Activated naive CD4-positive, alpha-beta T cell treated with anti-CD3 and anti-CD28 coated beads for 36 hours (primary cell): ENCODE measurements around the gene ACYP1. TPM values are rescaled to one million over a fixed set of nuclear protein-coding genes. Genes with fewer than 3 reads are reported as not detected.
A peak's percentile ranks its signal among the peaks of the same experiment; 100 is the strongest.

Source experiments
- CTCF ChIA-PET: fragments of 350-600 bp; sonication (Branson Sonifier 250); formaldehyde crosslinking; loops from one replicate; lab custom pipeline; 2021; ENCODE audit warnings: antibody characterized with exemption; lab: Charles Lee
- DNase-seq: peaks from one replicate; pipeline ENCODE4 v3.0.0-alpha.2; 2020
- H3K27ac Mint-ChIP-seq: one replicate; pipeline ENCODE4 v1.8.0; 2021; ENCODE audit warnings: mild to moderate bottlenecking, mixed read lengths
- H3K27me3 Mint-ChIP-seq: one replicate; pipeline ENCODE4 v1.8.0; 2021; ENCODE audit warnings: low read depth, mixed read lengths
- H3K36me3 Mint-ChIP-seq: one replicate; pipeline ENCODE4 v1.8.0; 2021; ENCODE audit warnings: low read depth, mixed read lengths
- H3K4me1 Mint-ChIP-seq: one replicate; pipeline ENCODE4 v1.8.0; 2021; ENCODE audit warnings: low read depth, mixed read lengths
- H3K4me3 Mint-ChIP-seq: one replicate; pipeline ENCODE4 v1.8.0; 2021; ENCODE audit warnings: mild to moderate bottlenecking, moderate library complexity, mixed read lengths
- H3K9me3 Mint-ChIP-seq: one replicate; pipeline ENCODE4 v1.8.0; 2021; ENCODE audit warnings: mixed read lengths
- intact Hi-C: fragments of 100-400 bp; cut with micrococcal nuclease; formaldehyde crosslinking; loops from one replicate; pipeline ENCODE4 v1.15.1; 2023
- total RNA-seq, 2 experiments: library from RNA; stranded (reverse); gene quantifications; one replicate each; pipeline ENCODE4 v1.2.3, GENCODE V29; 2021

Gene ACYP1
- 10 to 100 TPM; 46.3 to 50.5 TPM for total RNA-seq

GRCh38 chr14:75063491-75064204 is at the start of gene ACYP1:
TSS of gene ACYP1 (minus strand) at chr14:75064024. CDS start at chr14:75063553, 471 bp downstream.
- Mint-ChIP-seq H3K27me3 (no peaks in the 10 kb centered on the region), H3K4me3 (peak within 1 kb of the TSS; percentile 99), H3K27ac (peak within 1 kb of the TSS; percentile 94), H3K9me3 (no peaks in the 10 kb centered on the region), H3K36me3 (peaks cover 28% of the 10 kb centered on the region), H3K4me1 (peaks cover 23% of the 10 kb centered on the region)
- CTCF ChIA-PET = interaction anchor here (0.6 to 2.7 kb wide), 6 partner anchors 25 to 234 kb away, joined by 3 to 14 read pairs (median 6); no protein-coding TSS in a partner anchor
- DNase-seq = peak; percentile 96
- intact Hi-C loops = loop anchor here (1.0 to 5.0 kb wide), 4 partner anchors 12 to 364 kb away; partner anchors contain the start of genes EIF2B2, JDP2 and MLH3

GRCh38 chr14:75109877-75110276 is 46.1 kb upstream of the ACYP1 start:
- no peak for DNase-seq
- no peak overlapping the region for H3K27ac Mint-ChIP-seq
- peaks cover 50% of the 10 kb centered on the region for H3K36me3 Mint-ChIP-seq
- no peak overlapping the region for H3K4me3 Mint-ChIP-seq
- CTCF ChIA-PET = interaction anchor here (0.8 to 1.0 kb wide), 3 partner anchors 14 to 249 kb away, joined by 3 read pairs; no protein-coding TSS in a partner anchor
- no peaks in the 10 kb centered on the region for H3K9me3 Mint-ChIP-seq
- H3K27me3 Mint-ChIP-seq = no peaks in the 10 kb centered on the region
- intact Hi-C loops = no loop called here
- no peaks in the 10 kb centered on the region for H3K4me1 Mint-ChIP-seq

GRCh38 chr14:75107186-75107585 is 43.4 kb upstream of the ACYP1 start:
- no peak overlapping the region for H3K4me3 Mint-ChIP-seq
- no peaks in the 10 kb centered on the region for H3K27me3 Mint-ChIP-seq
- H3K4me1 Mint-ChIP-seq = no peaks in the 10 kb centered on the region
- intact Hi-C loops = no loop called here
- no peak overlapping the region for H3K27ac Mint-ChIP-seq
- CTCF ChIA-PET = interaction anchor here (0.6 to 0.7 kb wide), 3 partner anchors 10 to 314 kb away, joined by 3 to 6 read pairs (median 4); no protein-coding TSS in a partner anchor
- no peak for DNase-seq
- no peaks in the 10 kb centered on the region for H3K9me3 Mint-ChIP-seq
- H3K36me3 Mint-ChIP-seq = peaks cover 44% of the 10 kb centered on the region

GRCh38 chr14:75101491-75101890 is 37.7 kb upstream of the ACYP1 start:
- DNase-seq = no peak
- H3K4me3 Mint-ChIP-seq = no peak overlapping the region
- H3K4me1 Mint-ChIP-seq = no peaks in the 10 kb centered on the region
- no peaks in the 10 kb centered on the region for H3K9me3 Mint-ChIP-seq
- H3K36me3 Mint-ChIP-seq = peaks cover 29% of the 10 kb centered on the region
- H3K27me3 Mint-ChIP-seq = no peaks in the 10 kb centered on the region
- no peak overlapping the region for H3K27ac Mint-ChIP-seq
- CTCF ChIA-PET = no interaction called here
- intact Hi-C loops = no loop called here

GRCh38 chr14:75098682-75099081 is 34.9 kb upstream of the ACYP1 start:
- intact Hi-C loops = no loop called here
- Mint-ChIP-seq H3K27ac (no peak overlapping the region), H3K36me3 (peaks cover 25% of the 10 kb centered on the region), H3K4me3 (no peak overlapping the region), H3K4me1 (no peaks in the 10 kb centered on the region), H3K27me3 (no peaks in the 10 kb centered on the region), H3K9me3 (no peaks in the 10 kb centered on the region)
- CTCF ChIA-PET = interaction anchor here (0.8 to 1.3 kb wide), 3 partner anchors 11 to 153 kb away, joined by 3 to 5 read pairs (median 4); no protein-coding TSS in a partner anchor
- no peak for DNase-seq

GRCh38 chr14:75098212-75098611 is 34.4 kb upstream of the ACYP1 start:
- Mint-ChIP-seq H3K9me3 (no peaks in the 10 kb centered on the region), H3K27me3 (no peaks in the 10 kb centered on the region), H3K36me3 (peaks cover 21% of the 10 kb centered on the region), H3K4me1 (no peaks in the 10 kb centered on the region), H3K4me3 (no peak overlapping the region), H3K27ac (no peak overlapping the region)
- DNase-seq = no peak
- intact Hi-C loops = no loop called here
- CTCF ChIA-PET = interaction anchor here (0.8 to 1.3 kb wide), 3 partner anchors 10 to 153 kb away, joined by 3 to 5 read pairs (median 4); no protein-coding TSS in a partner anchor

GRCh38 chr14:75096959-75097358 is 33.1 kb upstream of the ACYP1 start:
- DNase-seq = no peak
- no peak overlapping the region for H3K27ac Mint-ChIP-seq
- intact Hi-C loops = no loop called here
- peaks cover 19% of the 10 kb centered on the region for H3K36me3 Mint-ChIP-seq
- H3K4me3 Mint-ChIP-seq = no peak overlapping the region
- no peaks in the 10 kb centered on the region for H3K4me1 Mint-ChIP-seq
- CTCF ChIA-PET = interaction anchor here (0.9 to 1.0 kb wide), 2 partner anchors 11 to 236 kb away, joined by 3 to 4 read pairs; no protein-coding TSS in a partner anchor
- no peaks in the 10 kb centered on the region for H3K27me3 Mint-ChIP-seq
- H3K9me3 Mint-ChIP-seq = no peaks in the 10 kb centered on the region

- Mint-ChIP-seq H3K4me1 (no peaks in the 10 kb centered on the region), H3K27me3 (no peaks in the 10 kb centered on the region), H3K27ac (no peak overlapping the region), H3K9me3 (no peaks in the 10 kb centered on the region), H3K36me3 (peaks cover 19% of the 10 kb centered on the region), H3K4me3 (no peak overlapping the region)
- CTCF ChIA-PET = interaction anchor here (0.6 kb wide), 1 partner anchor 23 kb away, joined by 3 read pairs; no protein-coding TSS in a partner anchor
- intact Hi-C loops = no loop called here
- DNase-seq = no peak
Observed at GRCh38 chr14:75095690-75096089, 31.9 kb upstream of the ACYP1 start.

GRCh38 chr14:75094896-75095295 is 31.1 kb upstream of the ACYP1 start:
- DNase-seq = no peak
- Mint-ChIP-seq H3K4me3 (no peak overlapping the region), H3K27me3 (no peaks in the 10 kb centered on the region), H3K36me3 (peaks cover 18% of the 10 kb centered on the region), H3K9me3 (no peaks in the 10 kb centered on the region), H3K4me1 (no peaks in the 10 kb centered on the region), H3K27ac (no peak overlapping the region)
- CTCF ChIA-PET = no interaction called here
- intact Hi-C loops = no loop called here

- CTCF ChIA-PET = no interaction called here
- Mint-ChIP-seq H3K36me3 (peaks cover 11% of the 10 kb centered on the region), H3K9me3 (no peaks in the 10 kb centered on the region), H3K4me3 (no peak overlapping the region), H3K27ac (no peak overlapping the region), H3K4me1 (no peaks in the 10 kb centered on the region), H3K27me3 (no peaks in the 10 kb centered on the region)
- DNase-seq = no peak
- intact Hi-C loops = no loop called here
Observed at GRCh38 chr14:75092698-75093097, 28.9 kb upstream of the ACYP1 start.

GRCh38 chr14:75091251-75091650 is 27.4 kb upstream of the ACYP1 start:
- no peak for DNase-seq
- no peaks in the 10 kb centered on the region for H3K4me1 Mint-ChIP-seq
- CTCF ChIA-PET = interaction anchor here (0.6 to 6.8 kb wide), 5 partner anchors 122 to 745 kb away, joined by 3 to 75 read pairs (median 3); no protein-coding TSS in a partner anchor
- H3K27me3 Mint-ChIP-seq = no peaks in the 10 kb centered on the region
- peaks cover 14% of the 10 kb centered on the region for H3K36me3 Mint-ChIP-seq
- no peaks in the 10 kb centered on the region for H3K9me3 Mint-ChIP-seq
- H3K4me3 Mint-ChIP-seq = no peak overlapping the region
- H3K27ac Mint-ChIP-seq = no peak overlapping the region
- intact Hi-C loops = no loop called here

- DNase-seq = no peak
- intact Hi-C loops = no loop called here
- CTCF ChIA-PET = interaction anchor here (0.6 to 6.8 kb wide), 6 partner anchors 144 to 744 kb away, joined by 3 to 75 read pairs (median 4); no protein-coding TSS in a partner anchor
- Mint-ChIP-seq H3K27ac (no peak overlapping the region), H3K4me1 (no peaks in the 10 kb centered on the region), H3K4me3 (no peak overlapping the region), H3K9me3 (no peaks in the 10 kb centered on the region), H3K27me3 (no peaks in the 10 kb centered on the region), H3K36me3 (peaks cover 19% of the 10 kb centered on the region)
Observed at GRCh38 chr14:75090353-75090752, 26.5 kb upstream of the ACYP1 start.
